PFSK-1 (cell line): ENCODE measurements around the gene DBF4B.

Experiments
- POLR2AphosphoS5 ChIP-seq: IDR thresholded peaks from 2 replicates; pipeline ENCODE4 v1.6.1; 2012; ENCODE audit warnings: low read depth, mild to moderate bottlenecking, control low read depth, low read length, moderate library complexity
- SIN3A ChIP-seq: IDR thresholded peaks from 2 replicates; pipeline ENCODE4 v1.6.1; 2012; ENCODE audit warnings: mild to moderate bottlenecking, low read length, moderate library complexity, borderline replicate concordance; ENCODE audit not compliant: insufficient read depth
- TAF1 ChIP-seq: IDR thresholded peaks from 2 replicates; pipeline ENCODE4 v1.6.1; 2012; ENCODE audit warnings: low read length, control low read depth, borderline replicate concordance; ENCODE audit not compliant: insufficient read depth
- TF ChIP-seq, protein P1 (sequence below), 2 experiments: IDR thresholded peaks; 2 replicates each; pipeline versions ENCODE4 v1.6.1 to v1.8.0; 2011 to 2012; ENCODE audit warnings: low read depth in 2 of 2, low read length in 2 of 2, control low read depth in 1 of 2, inconsistent platforms in 1 of 2, mild to moderate bottlenecking in 1 of 2, moderate library complexity in 1 of 2; ENCODE audit not compliant: insufficient read depth in 1 of 2

DNA sequence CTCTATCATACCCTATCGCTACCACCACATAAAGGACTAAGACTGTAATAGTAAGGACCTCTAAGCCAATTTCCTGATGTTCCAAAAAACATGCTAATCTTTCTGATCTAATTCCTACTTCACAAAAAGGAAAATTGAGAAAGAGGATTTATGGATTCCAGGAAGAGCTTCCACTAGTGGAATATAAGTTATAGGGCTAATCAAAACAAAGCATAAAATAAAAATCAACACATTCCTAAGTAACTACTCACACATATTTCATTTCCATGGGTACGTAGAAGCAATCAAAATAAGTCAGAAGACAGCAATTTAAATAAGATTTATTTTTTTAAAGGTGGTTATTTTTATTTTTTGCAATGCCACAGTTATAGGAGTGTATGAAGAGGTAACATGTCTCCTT lies 31.3 kb upstream of the DBF4B start:
- no peak for TF ChIP-seq SIN3A
- TF ChIP-seq, protein P1, sequence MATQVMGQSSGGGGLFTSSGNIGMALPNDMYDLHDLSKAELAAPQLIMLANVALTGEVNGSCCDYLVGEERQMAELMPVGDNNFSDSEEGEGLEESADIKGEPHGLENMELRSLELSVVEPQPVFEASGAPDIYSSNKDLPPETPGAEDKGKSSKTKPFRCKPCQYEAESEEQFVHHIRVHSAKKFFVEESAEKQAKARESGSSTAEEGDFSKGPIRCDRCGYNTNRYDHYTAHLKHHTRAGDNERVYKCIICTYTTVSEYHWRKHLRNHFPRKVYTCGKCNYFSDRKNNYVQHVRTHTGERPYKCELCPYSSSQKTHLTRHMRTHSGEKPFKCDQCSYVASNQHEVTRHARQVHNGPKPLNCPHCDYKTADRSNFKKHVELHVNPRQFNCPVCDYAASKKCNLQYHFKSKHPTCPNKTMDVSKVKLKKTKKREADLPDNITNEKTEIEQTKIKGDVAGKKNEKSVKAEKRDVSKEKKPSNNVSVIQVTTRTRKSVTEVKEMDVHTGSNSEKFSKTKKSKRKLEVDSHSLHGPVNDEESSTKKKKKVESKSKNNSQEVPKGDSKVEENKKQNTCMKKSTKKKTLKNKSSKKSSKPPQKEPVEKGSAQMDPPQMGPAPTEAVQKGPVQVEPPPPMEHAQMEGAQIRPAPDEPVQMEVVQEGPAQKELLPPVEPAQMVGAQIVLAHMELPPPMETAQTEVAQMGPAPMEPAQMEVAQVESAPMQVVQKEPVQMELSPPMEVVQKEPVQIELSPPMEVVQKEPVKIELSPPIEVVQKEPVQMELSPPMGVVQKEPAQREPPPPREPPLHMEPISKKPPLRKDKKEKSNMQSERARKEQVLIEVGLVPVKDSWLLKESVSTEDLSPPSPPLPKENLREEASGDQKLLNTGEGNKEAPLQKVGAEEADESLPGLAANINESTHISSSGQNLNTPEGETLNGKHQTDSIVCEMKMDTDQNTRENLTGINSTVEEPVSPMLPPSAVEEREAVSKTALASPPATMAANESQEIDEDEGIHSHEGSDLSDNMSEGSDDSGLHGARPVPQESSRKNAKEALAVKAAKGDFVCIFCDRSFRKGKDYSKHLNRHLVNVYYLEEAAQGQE (IDR thresholded peaks at IDR 0.05; ENCODE audit: insufficient read depth in 1 of 2, low read depth in 2 of 2, low read length in 2 of 2) = no peak
- no peak for TF ChIP-seq TAF1
- TF ChIP-seq POLR2AphosphoS5 = no peak
